GM12878 (cell line): ENCODE data around the gene TANC1. TPM values are rescaled to one million over a fixed set of nuclear protein-coding genes. Genes with fewer than 3 reads are reported as not detected.

ENCODE experiments used
- CEBPB ChIP-seq, 2 experiments: fragments of 150-350 bp in 1 of 2; IDR thresholded peaks; 2 replicates each; pipeline ENCODE4 v1.6.1; 2012 to 2014; ENCODE audit warnings: low read depth in 2 of 2, low read length in 2 of 2, borderline replicate concordance in 1 of 2, inconsistent platforms in 1 of 2
- KAT2A ChIP-seq: conservative IDR thresholded peaks from 2 replicates; pipeline ENCODE4 v1.6.1; 2011; ENCODE audit warnings: low read depth, low read length; ENCODE audit not compliant: control insufficient read depth
- KLF5 ChIP-seq: fragments of 450-650 bp; IDR thresholded peaks from 2 replicates; pipeline ENCODE4 v1.6.1; 2014; ENCODE audit warnings: mild to moderate bottlenecking; ENCODE audit not compliant: partially characterized antibody
- NFYA ChIP-seq: IDR thresholded peaks from 2 replicates; pipeline ENCODE4 v1.6.1; 2011; ENCODE audit warnings: low read depth, mild to moderate bottlenecking, low read length, improper control_type of control experiment, borderline replicate concordance
- polyA plus RNA-seq, 11 experiments: library from polyadenylated mRNA; depleted of rRNA in 4 of 11; unstranded in 6 of 11; stranded (reverse) in 5 of 11; fragments of >200 nt; fragmentation: Nextera tagmentation in 4 of 11; fragmentation: Illumina TruSeq in 1 of 11; extraction: Ambion mirVana in 4 of 11; extraction: Trizol in 1 of 11; gene quantifications; 1 replicate in 1 of 11; 2 replicates in 10 of 11; pipeline versions ENCODE4 v1.2.1 to v1.2.3, GENCODE V29; 2011 to 2016; ENCODE audit warnings: inconsistent platforms in 2 of 11, missing spikeins in 2 of 11, low read depth in 1 of 11
- total RNA-seq, 4 experiments: library from RNA; depleted of rRNA in 3 of 4; stranded (reverse); fragments of >200 nt in 3 of 4; fragmentation: Illumina TruSeq in 1 of 4; extraction: Trizol in 1 of 4; gene quantifications; 2 replicates each; pipeline versions ENCODE4 v1.2.1 to v1.2.3, GENCODE V29; 2013 to 2021
- TF ChIP-seq, protein P1 (sequence below): IDR thresholded peaks from 2 replicates; pipeline ENCODE4 v1.6.1; 2012; ENCODE audit warnings: low read depth, low read length, improper control_type of control experiment
- TF ChIP-seq, protein P2 (sequence below): fragments of 450-650 bp; conservative IDR thresholded peaks from 2 replicates; pipeline ENCODE4 v1.6.1; 2017; ENCODE audit warnings: mild to moderate bottlenecking, moderate library complexity
- TF ChIP-seq, protein P3 (sequence below): fragments of 450-650 bp; IDR thresholded peaks from 2 replicates; pipeline ENCODE4 v1.6.1; 2016; ENCODE audit warnings: mild to moderate bottlenecking

The TANC1 gene
- total and polyA plus RNA-seq, 10 of the 15 experiments (the other 5 are each of a cell fraction or from before 2014, with no cell fraction given), result 0.05 to 5.0 (median 0.34) TPM

DNA sequence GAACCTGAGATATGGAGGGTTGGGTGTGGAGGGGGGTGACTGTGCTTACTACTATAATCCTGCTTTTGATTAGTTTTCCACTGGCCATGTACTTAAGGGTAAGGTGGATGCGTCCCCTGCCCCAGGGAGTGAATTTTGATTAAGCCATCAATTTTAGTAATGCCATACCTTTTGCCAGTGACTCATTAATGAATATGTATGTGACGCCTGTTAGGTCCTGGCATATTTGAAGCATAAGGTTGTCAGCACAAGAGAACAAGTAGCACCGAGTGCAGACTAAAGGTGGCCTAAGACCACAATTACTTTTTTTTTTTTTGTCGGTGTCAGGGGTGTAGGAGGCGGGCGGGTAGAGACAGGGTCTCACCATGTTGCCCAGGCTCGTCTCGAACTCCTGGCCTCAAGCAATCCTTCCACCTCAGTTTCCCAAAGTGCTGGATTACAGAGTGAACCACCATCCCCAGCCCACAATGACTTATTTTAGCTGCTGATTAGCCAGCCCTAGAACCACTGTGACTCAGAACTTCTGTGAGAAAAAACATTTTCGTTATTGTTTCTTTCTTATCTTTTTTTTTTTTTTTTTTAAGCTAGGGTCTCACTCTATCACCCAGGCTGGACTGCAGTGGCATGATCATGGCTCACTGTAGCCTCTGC, 7.0 kb downstream of the TANC1 start (continued):
- TF ChIP-seq, protein P1, sequence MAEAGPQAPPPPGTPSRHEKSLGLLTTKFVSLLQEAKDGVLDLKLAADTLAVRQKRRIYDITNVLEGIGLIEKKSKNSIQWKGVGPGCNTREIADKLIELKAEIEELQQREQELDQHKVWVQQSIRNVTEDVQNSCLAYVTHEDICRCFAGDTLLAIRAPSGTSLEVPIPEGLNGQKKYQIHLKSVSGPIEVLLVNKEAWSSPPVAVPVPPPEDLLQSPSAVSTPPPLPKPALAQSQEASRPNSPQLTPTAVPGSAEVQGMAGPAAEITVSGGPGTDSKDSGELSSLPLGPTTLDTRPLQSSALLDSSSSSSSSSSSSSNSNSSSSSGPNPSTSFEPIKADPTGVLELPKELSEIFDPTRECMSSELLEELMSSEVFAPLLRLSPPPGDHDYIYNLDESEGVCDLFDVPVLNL, result no peak
- TF ChIP-seq, protein P2, sequence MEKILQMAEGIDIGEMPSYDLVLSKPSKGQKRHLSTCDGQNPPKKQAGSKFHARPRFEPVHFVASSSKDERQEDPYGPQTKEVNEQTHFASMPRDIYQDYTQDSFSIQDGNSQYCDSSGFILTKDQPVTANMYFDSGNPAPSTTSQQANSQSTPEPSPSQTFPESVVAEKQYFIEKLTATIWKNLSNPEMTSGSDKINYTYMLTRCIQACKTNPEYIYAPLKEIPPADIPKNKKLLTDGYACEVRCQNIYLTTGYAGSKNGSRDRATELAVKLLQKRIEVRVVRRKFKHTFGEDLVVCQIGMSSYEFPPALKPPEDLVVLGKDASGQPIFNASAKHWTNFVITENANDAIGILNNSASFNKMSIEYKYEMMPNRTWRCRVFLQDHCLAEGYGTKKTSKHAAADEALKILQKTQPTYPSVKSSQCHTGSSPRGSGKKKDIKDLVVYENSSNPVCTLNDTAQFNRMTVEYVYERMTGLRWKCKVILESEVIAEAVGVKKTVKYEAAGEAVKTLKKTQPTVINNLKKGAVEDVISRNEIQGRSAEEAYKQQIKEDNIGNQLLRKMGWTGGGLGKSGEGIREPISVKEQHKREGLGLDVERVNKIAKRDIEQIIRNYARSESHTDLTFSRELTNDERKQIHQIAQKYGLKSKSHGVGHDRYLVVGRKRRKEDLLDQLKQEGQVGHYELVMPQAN, result no peak
- TF ChIP-seq, protein P3, sequence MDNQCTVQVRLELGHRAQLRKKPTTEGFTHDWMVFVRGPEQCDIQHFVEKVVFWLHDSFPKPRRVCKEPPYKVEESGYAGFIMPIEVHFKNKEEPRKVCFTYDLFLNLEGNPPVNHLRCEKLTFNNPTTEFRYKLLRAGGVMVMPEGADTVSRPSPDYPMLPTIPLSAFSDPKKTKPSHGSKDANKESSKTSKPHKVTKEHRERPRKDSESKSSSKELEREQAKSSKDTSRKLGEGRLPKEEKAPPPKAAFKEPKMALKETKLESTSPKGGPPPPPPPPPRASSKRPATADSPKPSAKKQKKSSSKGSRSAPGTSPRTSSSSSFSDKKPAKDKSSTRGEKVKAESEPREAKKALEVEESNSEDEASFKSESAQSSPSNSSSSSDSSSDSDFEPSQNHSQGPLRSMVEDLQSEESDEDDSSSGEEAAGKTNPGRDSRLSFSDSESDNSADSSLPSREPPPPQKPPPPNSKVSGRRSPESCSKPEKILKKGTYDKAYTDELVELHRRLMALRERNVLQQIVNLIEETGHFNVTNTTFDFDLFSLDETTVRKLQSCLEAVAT, result no peak
- no peak for TF ChIP-seq KAT2A
- no peak for TF ChIP-seq KLF5
- TF ChIP-seq CEBPB (IDR thresholded peaks at IDR 0.05; ENCODE audit: borderline replicate concordance in 1 of 2, low read depth in 2 of 2, low read length in 2 of 2), result no peak
- no peak for TF ChIP-seq NFYA
